Activated T-helper 9 cell treated with anti-CD3 and anti-CD28 coated beads, Interleukin-2, amount 50 U/mL, for 16 hours (primary cell): ENCODE results near the gene R3HDM4.
"Not testable (repeated sequence)": the region's sequence is repeated elsewhere in the genome, so short reads cannot be mapped to it uniquely, and the experiment has no call there.

Source experiments
- DNase-seq: peaks from one replicate; pipeline ENCODE4 v3.0.0-alpha.2; 2020; ENCODE audit warnings: low read depth

The R3HDM4 gene

GRCh38 chr19:858284-858683 lies 54.7 kb downstream of the R3HDM4 start:
- no peak for DNase-seq

GRCh38 chr19:855566-856120 lies 57.4 kb downstream of the R3HDM4 start:
- DNase-seq: no peak

- no peak for DNase-seq
Measured at GRCh38 chr19:855142-855541, 57.9 kb downstream of the R3HDM4 start.

- no peak for DNase-seq
Measured at GRCh38 chr19:854549-854948, 58.5 kb downstream of the R3HDM4 start.

- DNase-seq: not testable (repeated sequence)
Measured at GRCh38 chr19:853614-854220, 59.3 kb downstream of the R3HDM4 start.

GRCh38 chr19:853014-853585 lies 59.9 kb downstream of the R3HDM4 start:
- no peak for DNase-seq

GRCh38 chr19:852136-853013 lies 60.6 kb downstream of the R3HDM4 start, which contains the start of gene ELANE:
Gene ELANE (plus strand): TSS chr19:852303. CDS start chr19:852329, 26 bp downstream.
- no peak for DNase-seq

GRCh38 chr19:850979-851335 lies 62.1 kb downstream of the R3HDM4 start:
- DNase-seq: no peak

GRCh38 chr19:850221-850978 lies 62.6 kb downstream of the R3HDM4 start:
- no peak for DNase-seq

- not testable (repeated sequence) for DNase-seq
Measured at GRCh38 chr19:849195-849594, 63.8 kb downstream of the R3HDM4 start.

GRCh38 chr19:848386-848921 lies 64.6 kb downstream of the R3HDM4 start:
- DNase-seq: no peak
